GM12878 (cell line): ENCODE results near the gene LRIT2. TPM values are rescaled to one million over a fixed set of nuclear protein-coding genes. Genes with fewer than 3 reads are reported as not detected.

Source experiments
- BHLHE40 ChIP-seq, 2 experiments: fragments of 450-650 bp in 1 of 2; IDR thresholded peaks; 2 replicates each; pipeline ENCODE4 v1.6.1; 2011 to 2017; ENCODE audit warnings: low read depth in 2 of 2, borderline replicate concordance in 1 of 2, improper control_type of control experiment in 1 of 2, low read length in 1 of 2, mild to moderate bottlenecking in 1 of 2
- CHD2 ChIP-seq: IDR thresholded peaks from 2 replicates; pipeline ENCODE4 v1.6.1; 2011; ENCODE audit warnings: low read depth, low read length, improper control_type of control experiment, borderline replicate concordance
- KLF5 ChIP-seq: fragments of 450-650 bp; IDR thresholded peaks from 2 replicates; pipeline ENCODE4 v1.6.1; 2014; ENCODE audit warnings: mild to moderate bottlenecking; ENCODE audit not compliant: partially characterized antibody
- NFXL1 ChIP-seq: fragments of 450-650 bp; IDR thresholded peaks from 2 replicates; pipeline ENCODE4 v1.6.1; 2017; ENCODE audit warnings: antibody characterized with exemption, mild to moderate bottlenecking, borderline replicate concordance
- NR2C1 ChIP-seq: fragments of 450-650 bp; IDR thresholded peaks from 2 replicates; pipeline ENCODE4 v1.6.1; 2017; ENCODE audit warnings: antibody characterized with exemption, mild to moderate bottlenecking, moderate library complexity
- NR2F1 ChIP-seq: fragments of 450-650 bp; conservative IDR thresholded peaks from 2 replicates; pipeline ENCODE4 v1.6.1; 2017; ENCODE audit warnings: mild to moderate bottlenecking
- SP1 ChIP-seq: IDR thresholded peaks from one replicate; pipeline ENCODE4 v1.6.1; 2011; ENCODE audit warnings: low read depth, low read length
- ZNF24 ChIP-seq: fragments of 450-650 bp; IDR thresholded peaks from 2 replicates; pipeline ENCODE4 v1.6.1; 2017; ENCODE audit warnings: antibody characterized with exemption, mild to moderate bottlenecking
- polyA plus RNA-seq, 11 experiments: library from polyadenylated mRNA; depleted of rRNA in 4 of 11; unstranded in 6 of 11; stranded (reverse) in 5 of 11; fragments of >200 nt; fragmentation: Nextera tagmentation in 4 of 11; fragmentation: Illumina TruSeq in 1 of 11; extraction: Ambion mirVana in 4 of 11; extraction: Trizol in 1 of 11; gene quantifications; 1 replicate in 1 of 11; 2 replicates in 10 of 11; pipeline versions ENCODE4 v1.2.1 to v1.2.3, GENCODE V29; 2011 to 2016; ENCODE audit warnings: inconsistent platforms in 2 of 11, missing spikeins in 2 of 11, low read depth in 1 of 11
- total RNA-seq, 4 experiments: library from RNA; depleted of rRNA in 3 of 4; stranded (reverse); fragments of >200 nt in 3 of 4; fragmentation: Illumina TruSeq in 1 of 4; extraction: Trizol in 1 of 4; gene quantifications; 2 replicates each; pipeline versions ENCODE4 v1.2.1 to v1.2.3, GENCODE V29; 2013 to 2021
- TF ChIP-seq, protein P1 (sequence below): IDR thresholded peaks from 2 replicates; pipeline ENCODE4 v1.6.1; 2012; ENCODE audit warnings: mild to moderate bottlenecking, low read depth, low read length

Gene LRIT2
- total and polyA plus RNA-seq, 10 of the 15 experiments (the other 5 are each of a cell fraction or from before 2014, with no cell fraction given) = not detected

DNA sequence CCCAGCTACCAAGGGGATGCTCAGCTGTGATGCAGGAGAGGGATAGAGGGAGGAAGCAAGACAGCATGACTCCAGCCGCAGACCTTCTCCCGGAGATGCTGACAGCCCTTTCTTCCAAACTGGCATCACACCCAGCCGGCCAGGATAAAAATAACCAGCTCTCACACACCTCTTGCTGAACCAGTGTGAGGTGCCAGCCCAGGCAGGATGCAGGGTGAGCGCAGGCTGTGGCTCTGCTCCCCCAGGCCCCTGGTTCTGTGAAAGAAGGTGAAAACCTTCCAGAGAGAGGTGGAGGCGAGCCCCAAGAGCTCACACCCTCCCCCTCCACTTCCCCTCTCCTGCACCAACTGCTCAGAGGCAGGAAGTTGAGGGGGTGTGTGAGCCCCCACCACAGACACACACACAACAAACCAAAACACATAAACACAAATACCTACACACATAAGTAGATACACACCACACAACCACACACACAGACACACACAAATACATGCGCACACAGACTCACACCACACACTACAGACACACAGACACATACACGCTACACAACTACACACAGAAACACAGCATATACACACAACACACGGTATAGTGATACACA, 47.7 kb downstream of the LRIT2 start (continued):
- TF ChIP-seq, protein P1, sequence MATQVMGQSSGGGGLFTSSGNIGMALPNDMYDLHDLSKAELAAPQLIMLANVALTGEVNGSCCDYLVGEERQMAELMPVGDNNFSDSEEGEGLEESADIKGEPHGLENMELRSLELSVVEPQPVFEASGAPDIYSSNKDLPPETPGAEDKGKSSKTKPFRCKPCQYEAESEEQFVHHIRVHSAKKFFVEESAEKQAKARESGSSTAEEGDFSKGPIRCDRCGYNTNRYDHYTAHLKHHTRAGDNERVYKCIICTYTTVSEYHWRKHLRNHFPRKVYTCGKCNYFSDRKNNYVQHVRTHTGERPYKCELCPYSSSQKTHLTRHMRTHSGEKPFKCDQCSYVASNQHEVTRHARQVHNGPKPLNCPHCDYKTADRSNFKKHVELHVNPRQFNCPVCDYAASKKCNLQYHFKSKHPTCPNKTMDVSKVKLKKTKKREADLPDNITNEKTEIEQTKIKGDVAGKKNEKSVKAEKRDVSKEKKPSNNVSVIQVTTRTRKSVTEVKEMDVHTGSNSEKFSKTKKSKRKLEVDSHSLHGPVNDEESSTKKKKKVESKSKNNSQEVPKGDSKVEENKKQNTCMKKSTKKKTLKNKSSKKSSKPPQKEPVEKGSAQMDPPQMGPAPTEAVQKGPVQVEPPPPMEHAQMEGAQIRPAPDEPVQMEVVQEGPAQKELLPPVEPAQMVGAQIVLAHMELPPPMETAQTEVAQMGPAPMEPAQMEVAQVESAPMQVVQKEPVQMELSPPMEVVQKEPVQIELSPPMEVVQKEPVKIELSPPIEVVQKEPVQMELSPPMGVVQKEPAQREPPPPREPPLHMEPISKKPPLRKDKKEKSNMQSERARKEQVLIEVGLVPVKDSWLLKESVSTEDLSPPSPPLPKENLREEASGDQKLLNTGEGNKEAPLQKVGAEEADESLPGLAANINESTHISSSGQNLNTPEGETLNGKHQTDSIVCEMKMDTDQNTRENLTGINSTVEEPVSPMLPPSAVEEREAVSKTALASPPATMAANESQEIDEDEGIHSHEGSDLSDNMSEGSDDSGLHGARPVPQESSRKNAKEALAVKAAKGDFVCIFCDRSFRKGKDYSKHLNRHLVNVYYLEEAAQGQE = no peak
- TF ChIP-seq NFXL1 (no peak), KLF5 (no peak), NR2F1 (no peak), BHLHE40 (IDR thresholded peaks at IDR 0.05; ENCODE audit: borderline replicate concordance in 1 of 2, low read depth in 2 of 2, low read length in 1 of 2) (peak; percentile 38 to 53; a peak in 2 of 4 replicates), ZNF24 (no peak), SP1 (peak; percentile 41), CHD2 (peak; percentile 70), NR2C1 (no peak)
